GM18498 (cell line): ENCODE data around the gene FRY.

ENCODE experiments used
- ATAC-seq: cut with Tn5 transposase; IDR thresholded peaks from one replicate; pipeline ENCODE4 v1.9.1; 2021; ENCODE audit warnings: mild to moderate bottlenecking, moderate library complexity; ENCODE audit not compliant: unreplicated experiment

The FRY gene

DNA sequence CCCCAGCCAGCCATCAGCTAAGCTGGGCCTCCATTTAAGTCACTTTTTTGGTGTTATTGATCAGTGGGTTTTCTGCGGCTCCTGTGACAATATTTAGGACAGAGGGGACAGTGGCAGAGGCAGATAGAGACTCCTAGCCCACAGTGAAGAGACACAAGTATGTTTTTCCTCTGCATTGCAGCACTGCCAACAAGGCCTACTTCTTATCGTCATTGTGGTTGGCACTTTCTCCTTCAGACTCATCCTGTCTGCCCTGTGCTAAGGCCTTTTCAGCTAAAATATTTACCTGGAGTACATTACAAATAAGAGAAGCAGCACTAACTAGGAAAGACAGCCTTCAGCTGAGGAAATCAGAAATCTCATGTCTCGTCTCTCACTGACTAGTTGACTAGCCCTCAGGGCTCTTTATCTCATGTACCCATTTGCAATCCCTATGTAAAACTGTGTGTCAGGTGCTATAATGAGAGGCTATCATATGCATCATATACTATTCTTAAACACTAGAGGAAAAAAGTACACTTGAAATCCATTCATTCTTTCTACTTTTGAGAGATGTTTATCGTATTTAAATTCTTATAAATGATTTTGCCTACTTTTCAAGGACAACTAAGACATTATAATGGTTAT, 221.4 kb downstream of the FRY start:
- no peak for ATAC-seq

DNA sequence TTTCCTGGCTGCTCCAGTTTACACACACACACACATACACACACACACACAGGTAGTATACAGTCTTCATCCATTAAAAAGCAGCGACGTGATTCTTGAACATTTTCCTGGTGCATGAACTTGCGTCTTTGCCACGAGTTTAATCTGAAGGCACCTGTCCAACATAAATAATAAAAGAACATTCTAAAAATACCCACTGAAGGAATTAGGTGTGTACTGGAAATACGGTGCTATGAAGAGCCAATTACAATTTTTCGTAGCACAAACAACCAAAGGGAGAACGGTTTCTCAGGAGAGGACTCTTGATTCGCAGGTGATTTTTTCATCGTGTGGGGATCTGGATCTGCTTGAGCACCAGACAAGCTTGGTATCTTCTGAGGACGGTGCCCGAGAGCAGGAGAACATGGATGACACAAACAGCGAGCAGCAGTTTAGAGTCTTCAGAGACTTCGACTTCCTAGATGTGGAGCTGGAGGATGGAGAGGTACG, 222.4 kb downstream of the FRY start:
- ATAC-seq: no peak

DNA sequence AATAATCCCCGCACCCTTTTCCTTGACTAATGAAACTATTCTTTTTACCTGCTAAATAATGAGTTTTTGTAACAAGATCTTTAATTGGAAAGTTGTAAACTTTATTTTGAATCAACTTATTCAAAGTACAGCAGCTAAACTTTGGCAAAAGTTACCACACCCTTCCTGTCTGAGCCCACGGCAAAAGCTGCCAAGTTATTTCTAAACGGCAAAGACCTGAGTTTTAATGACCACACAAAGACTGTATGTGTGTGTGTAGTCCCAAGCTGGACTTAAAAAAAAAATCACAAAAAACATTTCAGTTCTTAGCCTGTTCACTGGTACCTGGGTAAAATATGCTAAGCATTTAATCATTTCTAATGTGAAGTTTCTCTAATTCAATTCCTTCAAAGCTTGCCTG, 222.8 kb downstream of the FRY start:
- no peak for ATAC-seq

DNA sequence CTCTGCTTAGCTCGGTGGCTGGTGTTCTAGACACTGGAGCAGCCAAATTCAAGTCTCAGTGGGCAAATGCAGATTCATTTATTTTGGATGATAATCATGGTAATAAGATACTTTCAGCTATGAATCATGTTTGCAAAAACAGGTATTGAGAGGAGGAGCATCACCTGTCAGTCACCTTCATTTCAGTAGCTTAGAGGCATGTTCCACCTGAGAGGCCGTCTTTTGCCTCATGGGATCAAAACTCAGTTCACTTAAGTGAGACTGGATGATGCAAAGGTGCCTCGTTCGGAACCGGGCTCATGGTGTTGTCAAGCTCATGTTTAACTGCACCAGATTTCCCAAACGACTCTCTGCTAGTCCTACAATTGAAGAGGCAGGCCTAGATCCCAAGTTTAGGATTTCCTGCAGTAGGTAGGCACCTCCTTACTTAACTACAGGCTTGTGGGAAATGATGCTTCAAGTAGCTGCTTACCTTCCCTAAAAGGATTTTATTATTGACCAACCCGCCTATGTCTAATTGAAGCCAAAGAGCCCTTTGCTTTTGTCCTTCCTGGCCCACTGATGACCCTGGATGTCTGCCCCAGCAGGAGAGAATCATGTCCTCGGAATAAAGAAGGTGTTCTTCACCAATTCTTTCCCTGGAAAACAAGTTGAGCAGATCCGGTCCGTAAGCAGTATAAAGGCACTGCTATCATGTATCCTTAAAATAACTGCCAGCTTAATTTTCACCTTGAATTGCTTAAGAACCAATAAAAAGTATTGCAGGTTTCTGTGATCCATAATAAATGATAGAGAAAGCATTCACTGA, 223.5 kb downstream of the FRY start:
- no peak for ATAC-seq

DNA sequence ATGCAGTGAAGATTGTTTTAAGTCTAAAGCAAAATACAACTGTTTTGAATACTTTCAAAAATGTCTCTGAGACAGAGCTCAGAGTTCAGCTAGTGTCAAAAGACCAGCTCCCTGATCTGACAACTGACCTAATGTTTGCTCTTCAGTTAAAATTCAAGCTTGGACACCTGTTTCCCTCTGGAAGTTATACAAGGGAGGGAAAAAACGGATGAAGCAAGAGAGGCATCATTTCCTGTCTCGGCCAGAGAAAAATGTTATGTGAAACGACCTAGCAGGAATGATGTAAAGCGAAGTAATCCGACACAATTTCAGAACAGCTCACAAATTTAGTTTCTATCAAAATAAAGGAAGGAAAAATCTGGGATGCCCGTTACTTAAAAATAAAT, 224.1 kb downstream of the FRY start:
- ATAC-seq: no peak

DNA sequence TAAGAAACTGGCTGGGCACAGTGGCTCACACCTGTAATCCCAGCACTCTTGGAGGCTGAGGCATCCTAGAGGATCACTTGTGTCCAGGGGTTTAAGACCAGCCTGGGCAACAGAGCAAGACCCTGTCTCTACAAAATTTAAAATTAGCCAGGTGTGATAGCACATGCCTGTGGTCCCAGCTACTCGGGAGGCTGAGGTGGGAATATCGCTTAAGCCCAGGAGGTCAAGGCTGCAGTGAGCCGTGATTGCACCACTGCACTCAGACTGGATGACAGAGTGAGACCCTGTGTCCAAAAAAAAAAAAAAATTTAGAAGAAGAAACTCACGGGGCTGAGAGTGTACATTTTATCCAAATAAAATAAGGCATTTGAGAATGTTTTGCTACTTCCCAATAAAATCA, 224.7 kb downstream of the FRY start:
- ATAC-seq: no peak

DNA sequence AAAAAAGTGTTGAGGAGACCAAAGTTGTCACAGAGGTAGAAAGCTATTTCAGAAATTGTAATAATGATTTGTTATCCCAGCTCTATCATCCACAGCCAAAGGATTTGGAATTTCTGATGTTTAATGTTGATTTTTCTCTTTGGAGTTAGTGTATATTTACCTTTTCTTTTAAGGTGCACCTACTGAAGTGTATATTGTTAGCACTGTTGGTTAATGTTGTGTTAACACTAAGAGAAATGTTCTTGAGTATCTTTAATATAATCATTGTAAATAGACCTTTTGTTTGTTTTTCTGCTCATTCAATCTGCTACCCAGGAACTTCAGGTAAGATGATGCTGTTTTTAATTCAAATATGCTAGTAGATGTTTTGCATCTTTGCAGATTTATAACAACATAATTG, 226.1 kb downstream of the FRY start:
- no peak for ATAC-seq

DNA sequence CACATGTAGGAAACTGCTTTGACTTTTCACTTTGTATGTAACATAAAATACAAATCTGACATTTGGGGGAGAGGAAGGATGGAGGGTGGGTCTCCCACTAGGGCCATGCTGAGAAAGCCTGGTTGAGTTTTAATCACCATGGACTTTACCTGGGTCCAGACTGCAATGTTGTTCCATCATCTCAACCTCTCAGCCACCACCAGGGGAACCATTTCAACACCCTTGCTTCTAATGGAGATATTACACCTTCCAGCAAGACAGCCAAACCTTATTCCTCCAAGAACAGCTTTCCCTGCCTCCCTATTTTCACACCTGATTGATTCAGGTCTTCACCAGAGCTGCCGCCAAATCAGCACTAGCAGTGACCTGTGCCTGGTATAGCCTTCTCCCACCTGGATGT, 227.5 kb downstream of the FRY start:
- no peak for ATAC-seq

DNA sequence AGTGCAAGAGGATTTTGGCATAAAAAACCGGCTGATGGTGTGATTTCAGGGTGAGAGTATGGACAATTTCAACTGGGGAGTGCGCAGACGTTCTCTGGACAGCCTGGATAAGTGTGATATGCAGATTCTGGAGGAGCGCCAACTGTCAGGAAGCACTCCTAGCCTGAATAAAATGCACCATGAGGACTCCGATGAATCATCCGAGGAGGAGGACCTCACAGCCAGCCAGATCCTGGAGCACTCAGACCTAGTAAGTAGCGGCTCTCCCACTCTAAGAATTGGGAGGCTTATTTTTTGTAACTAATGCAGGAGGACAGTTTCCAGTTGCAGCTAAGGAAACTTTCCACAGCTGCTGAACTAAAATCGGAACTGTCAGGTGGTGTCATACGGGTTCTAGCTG, 230.0 kb downstream of the FRY start:
- no peak for ATAC-seq

DNA sequence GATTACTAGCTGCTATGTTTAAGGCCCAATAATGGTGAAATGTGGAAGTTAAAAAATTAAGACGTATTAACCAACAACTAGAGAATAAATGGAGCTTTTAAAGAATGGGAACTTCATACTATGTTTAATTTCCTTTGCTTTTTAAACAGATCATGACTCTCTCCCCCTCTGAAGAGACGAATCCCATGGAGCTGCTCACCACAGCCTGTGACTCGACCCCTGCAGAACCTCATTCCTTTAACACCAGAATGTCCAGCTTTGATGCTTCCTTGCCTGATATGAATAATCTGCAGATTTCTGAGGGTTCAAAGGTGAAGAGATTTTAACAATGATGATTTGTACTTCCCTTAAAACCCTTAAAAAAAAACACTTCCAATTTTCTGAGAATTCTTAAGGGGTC, 230.6 kb downstream of the FRY start:
- ATAC-seq: no peak

DNA sequence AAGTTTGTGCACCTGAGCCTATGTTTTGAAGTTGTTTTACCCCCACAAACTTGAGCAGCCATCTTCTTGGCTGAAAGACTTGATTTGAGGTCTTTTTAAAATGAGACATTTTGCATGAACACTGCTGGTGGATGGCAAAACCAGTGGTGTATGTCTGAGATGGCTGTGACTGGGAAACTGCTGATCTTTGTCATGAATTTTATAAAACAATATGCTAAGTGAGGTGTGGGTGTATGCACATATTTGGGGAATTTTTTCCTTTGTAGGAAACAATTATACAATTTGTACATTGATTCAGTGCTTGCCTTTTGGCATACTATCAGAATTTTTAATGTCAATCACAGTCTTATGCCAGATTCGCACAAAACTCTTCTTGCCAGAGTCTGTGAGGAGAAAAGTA, 231.0 kb downstream of the FRY start:
- no peak for ATAC-seq

DNA sequence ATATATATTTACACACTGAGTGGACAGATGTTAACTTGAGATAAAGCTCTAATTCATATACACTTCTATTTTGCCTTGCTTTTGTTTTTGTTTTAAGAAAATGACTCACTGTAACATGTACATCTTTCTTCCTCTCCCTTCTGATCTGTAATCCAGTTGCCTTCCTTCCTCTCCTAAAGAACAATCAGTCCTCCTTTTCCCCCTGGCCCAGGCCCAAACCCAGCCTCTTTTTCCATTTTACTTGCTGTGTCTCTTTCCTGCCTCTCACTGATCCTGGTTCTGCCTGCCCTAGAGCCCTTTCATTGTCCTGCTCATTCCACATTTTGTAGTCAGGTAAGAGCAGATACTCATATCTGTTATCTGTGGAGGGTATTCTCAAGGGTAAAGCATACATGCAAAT, 232.8 kb downstream of the FRY start:
- no peak for ATAC-seq

DNA sequence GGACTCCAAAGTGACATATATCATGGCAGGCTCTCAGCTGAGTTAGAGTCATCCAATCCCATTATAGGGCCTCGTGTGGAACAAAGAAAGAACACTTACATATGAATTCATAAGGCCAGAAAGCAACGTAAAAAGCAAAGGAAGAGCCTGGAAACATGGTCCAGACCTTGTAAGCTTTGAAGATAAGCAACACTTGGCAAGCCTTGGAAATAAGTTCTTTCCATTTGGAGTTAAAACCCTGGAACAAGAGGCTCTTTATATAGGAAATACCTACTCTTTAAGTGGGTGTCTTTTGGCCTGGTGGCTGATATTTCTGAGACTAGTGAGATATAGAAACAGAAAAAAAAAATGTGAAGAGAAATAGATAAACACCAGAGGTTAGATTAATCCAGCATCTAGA, 234.2 kb downstream of the FRY start:
- ATAC-seq: no peak

DNA sequence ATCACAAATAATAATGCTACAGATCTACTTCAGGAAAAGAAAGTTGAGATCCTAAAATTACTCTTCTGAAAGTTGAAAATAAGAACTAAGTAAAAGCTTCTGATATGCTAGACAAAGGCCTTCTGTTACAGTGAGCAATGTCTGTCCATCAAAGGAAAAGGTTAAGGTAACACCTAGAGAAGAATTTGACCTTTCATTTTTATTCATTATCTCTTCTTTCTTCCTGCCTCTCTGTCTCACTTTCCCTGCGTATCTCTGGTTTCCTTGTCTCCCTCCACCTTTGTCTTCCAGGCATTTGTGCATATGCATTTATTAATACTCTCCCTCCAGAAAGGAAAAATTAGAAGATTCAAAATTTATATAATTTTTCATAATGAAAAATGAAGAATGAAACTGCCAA, 234.6 kb downstream of the FRY start:
- ATAC-seq: no peak

DNA sequence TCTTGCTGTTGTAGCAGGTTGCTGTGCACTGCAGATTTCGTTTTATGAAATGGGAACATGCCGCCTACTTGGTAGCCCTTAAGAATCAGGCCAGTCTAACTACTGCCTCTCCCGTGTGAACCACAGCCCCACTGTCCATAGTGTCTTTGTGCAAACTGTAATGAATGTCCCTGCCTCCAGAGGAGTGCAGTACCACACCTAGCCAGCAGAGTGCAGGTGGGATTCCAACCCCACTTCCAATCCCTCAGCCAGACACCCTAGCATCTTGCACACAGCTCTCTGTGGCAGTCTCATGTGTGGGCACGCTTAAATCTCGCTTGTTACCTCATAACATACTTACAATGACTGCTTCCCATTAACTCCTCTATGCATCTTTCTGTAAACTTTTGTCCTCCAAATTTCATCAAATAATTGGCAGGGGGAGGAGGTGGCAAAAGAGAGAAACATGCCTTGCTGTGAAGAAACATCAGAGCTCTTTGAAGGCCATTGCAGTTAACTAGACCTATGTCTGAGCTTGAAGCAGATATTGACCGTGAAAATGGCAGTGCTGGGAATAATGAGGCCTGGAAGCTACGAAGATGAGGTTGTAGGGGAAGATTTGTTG, 236.4 kb downstream of the FRY start:
- ATAC-seq: peak; percentile 91

DNA sequence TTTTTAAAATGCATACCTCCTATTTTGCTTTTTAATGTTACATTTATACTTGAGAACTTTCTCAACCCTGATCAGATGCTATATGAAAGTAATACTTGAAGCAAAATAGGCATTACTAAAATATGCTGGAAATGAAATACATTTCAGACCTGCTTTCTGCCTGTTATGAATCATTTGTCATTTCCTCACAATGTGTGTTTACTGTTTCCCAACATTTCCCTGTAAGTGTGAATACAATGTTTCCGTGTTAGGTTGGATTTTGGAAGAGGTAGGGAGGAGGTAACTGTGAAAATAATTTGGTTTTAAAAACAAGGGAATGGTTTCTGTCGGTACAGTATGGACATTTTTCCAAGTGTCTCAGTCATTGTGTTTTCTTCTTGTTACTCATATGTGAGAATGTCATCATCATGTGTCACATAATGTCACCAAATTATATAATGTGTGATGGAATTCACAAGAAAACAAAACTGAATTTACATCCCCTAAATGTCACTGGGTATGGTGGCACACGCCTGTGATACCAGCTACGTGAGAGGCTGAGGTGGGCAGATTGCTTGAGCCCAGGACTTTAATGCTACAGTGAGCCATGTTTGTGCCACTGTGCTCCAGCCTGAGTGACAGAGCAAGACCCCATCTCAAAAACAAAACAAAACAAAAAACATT, 240.6 kb downstream of the FRY start:
- no peak for ATAC-seq

DNA sequence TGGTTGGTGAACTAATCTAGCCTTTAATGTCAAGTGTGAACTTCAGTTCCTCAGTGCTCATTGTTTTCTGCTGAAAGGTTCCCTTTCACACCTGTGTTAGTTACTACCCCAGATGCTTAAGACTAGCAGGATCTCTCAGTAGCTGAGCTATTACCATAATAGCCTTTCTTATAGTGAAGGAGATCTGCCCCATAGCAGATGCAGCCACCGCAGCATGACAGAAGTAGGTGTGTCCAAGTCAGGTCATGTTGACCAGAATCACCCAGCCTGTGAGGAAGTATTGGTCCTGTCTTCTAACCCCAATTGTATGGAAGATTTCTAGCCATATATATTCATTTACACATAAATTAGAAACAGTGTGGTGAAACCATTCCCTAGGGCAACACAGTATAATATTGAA, 246.3 kb downstream of the FRY start:
- ATAC-seq: no peak

DNA sequence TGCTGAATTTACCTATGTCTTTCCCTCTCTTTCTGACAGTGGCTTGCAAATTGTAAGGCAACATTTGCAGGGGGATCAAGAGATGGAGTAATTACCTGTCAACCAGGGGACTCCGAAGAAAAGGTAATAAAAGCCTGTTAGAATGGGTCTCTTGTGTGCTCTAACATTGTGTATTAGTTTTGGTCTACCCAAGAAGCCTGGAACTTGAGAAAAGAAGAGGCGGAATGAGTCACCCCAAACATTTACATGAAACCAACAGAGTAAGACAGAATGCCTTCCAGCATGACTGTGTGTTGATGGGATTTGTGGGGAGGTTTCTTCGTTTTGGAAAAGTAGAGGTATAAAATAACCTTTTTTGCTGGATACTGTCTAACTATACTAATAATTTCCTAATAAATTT, 246.9 kb downstream of the FRY start:
- ATAC-seq: no peak

DNA sequence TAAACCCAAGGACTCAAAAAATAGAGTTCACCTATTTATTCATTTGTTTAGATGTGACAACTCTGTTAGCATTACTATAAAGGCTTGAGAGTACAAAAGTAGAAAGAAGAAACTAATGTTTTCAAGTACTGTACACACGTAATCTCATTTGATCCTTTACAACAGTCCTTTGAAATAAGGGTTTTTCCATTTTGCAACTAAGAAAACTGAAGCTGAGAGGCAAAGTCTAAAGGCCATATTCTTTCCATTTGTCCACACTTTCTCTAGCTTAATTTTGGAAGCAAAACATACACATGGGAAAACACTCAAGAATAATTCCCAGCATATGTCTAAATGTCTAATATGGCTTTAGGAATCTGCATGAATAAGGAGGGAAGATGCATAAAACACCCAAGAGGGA, 249.5 kb downstream of the FRY start:
- no peak for ATAC-seq

DNA sequence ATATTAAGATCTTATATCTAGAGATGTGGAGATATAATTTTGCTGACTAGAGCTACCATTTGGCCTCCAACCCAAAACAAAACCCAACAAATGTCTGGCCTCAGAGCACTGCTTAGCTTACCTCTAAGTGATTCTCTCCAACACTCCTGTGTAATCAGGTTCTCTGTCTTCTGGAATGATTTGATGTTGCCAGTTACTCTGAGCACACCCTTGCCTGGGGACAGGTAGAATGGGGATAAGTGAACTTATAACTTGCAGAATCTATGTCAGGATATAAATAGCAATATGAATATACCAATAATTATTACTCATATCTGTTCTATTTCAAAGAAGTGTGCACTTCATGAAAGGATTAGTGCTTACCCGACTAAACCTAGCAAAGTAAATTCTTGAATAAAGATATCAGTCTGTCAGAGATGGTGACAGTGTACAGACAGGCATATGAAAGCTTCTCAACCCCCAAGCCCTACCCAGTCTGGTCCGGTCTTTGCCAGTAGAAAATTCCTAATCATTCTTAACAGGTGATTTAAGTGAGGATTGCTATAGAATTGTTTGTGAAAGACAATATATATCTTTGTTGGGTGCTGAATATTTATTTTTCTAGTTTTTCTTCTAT, 250.6 kb downstream of the FRY start:
- no peak for ATAC-seq

DNA sequence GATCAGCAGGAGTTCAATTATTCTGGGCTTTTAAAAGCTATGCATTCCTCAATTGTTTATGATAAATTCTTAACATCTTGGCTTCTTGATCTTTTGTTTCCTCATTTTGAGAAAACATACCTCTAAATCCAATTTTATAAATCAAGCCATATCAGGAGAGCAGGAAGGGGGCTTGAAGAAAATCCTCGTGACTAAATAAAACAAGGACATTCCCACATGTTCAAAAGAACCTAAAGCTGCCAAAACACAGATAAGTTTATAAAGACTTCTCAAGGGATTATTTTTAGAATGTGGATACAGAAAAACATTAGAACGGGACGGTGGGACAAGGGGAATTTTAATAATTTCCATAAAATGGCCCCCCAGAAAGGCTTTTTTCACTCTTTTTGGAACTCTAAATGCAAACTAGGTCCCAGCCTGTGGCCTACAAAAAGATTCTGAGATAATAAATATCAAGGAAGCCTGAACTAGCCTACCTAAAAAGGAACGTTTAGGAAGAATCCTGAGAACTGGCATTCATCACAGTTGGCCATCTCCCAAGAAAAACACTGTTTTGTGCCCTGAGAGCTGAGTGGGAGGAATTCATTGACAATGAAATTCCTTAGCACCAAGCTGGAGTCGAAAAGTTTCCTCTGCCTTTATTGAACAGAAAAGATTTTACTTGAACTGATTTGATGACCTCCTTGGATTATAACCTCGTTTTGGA, 253.5 kb downstream of the FRY start:
- ATAC-seq: no peak
